Spleen (tissue), 11 donors: Measurements from ENCODE around the gene BCAS4. TPM values are rescaled to one million over a fixed set of nuclear protein-coding genes. Genes with fewer than 3 reads are reported as not detected.

Source experiments
- DNase-seq: peaks from one replicate; pipeline ENCODE4 v3.0.0-alpha.2; 2020
- H3K27ac ChIP-seq, 8 donors: fragments of 200-600 bp; sonication (generic) in 7 of 8; 1 replicate in 4 of 8; 2 replicates in 4 of 8; pipeline versions ENCODE4 v1.5.0 to v1.8.0; 2016 to 2021; ENCODE audit warnings: inconsistent platforms in 4 of 8, mild to moderate bottlenecking in 4 of 8, moderate library complexity in 1 of 8
- H3K27me3 ChIP-seq, 7 donors: fragments of 200-600 bp; sonication (generic) in 6 of 7; replicated peaks in 1 of 7; 1 replicate in 4 of 7; 2 replicates in 3 of 7; pipeline versions ENCODE4 v1.5.0 to v1.8.0; 2016 to 2021; ENCODE audit warnings: inconsistent platforms in 3 of 7, mild to moderate bottlenecking in 1 of 7
- H3K36me3 ChIP-seq, 6 donors: fragments of 200-600 bp; sonication (generic) in 5 of 6; 1 replicate in 4 of 6; 2 replicates in 2 of 6; pipeline versions ENCODE4 v1.5.0 to v1.8.0; 2016 to 2021; ENCODE audit warnings: inconsistent platforms in 2 of 6
- H3K4me1 ChIP-seq, 6 donors: fragments of 200-600 bp; sonication (generic) in 5 of 6; 1 replicate in 3 of 6; 2 replicates in 3 of 6; pipeline versions ENCODE4 v1.5.0 to v1.8.0; 2016 to 2021; ENCODE audit warnings: inconsistent platforms in 3 of 6
- H3K4me3 ChIP-seq, 8 donors: fragments of 200-600 bp; sonication (generic) in 7 of 8; 1 replicate in 4 of 8; 2 replicates in 4 of 8; pipeline versions ENCODE4 v1.5.0 to v1.8.0; 2016 to 2021; ENCODE audit warnings: inconsistent platforms in 4 of 8, mild to moderate bottlenecking in 4 of 8, moderate library complexity in 2 of 8
- H3K9me3 ChIP-seq, 8 donors: fragments of 200-600 bp; sonication (generic) in 7 of 8; 1 replicate in 4 of 8; 2 replicates in 4 of 8; pipeline versions ENCODE4 v1.5.0 to v1.8.0; 2016 to 2021; ENCODE audit warnings: inconsistent platforms in 4 of 8
- CTCF ChIP-seq, 11 experiments: fragments of 200-600 bp in 7 of 11; fragments of 450-650 bp in 4 of 11; sonication (generic) in 4 of 11; IDR thresholded peaks in 8 of 11; conservative IDR thresholded peaks in 3 of 11; 1 replicate in 7 of 11; 2 replicates in 4 of 11; pipeline versions ENCODE4 v1.4.0 to v1.8.0; 2016 to 2021; ENCODE audit warnings: antibody characterized with exemption in 11 of 11, inconsistent platforms in 4 of 11, mild to moderate bottlenecking in 1 of 11
- POLR2A ChIP-seq, 3 donors: fragments of 450-650 bp; IDR thresholded peaks; one replicate each; pipeline ENCODE4 v1.5.1; 2017; ENCODE audit warnings: antibody characterized with exemption in 3 of 3, mild to moderate bottlenecking in 1 of 3
- POLR2AphosphoS5 ChIP-seq, 3 donors: sonication (generic); formaldehyde crosslinking; IDR thresholded peaks; one replicate each; pipeline ENCODE4 v1.5.1; 2017; ENCODE audit warnings: antibody characterized with exemption in 3 of 3
- WGBS, 5 donors: extraction: QIAGEN DNeasy Blood & Tissue Kit in 3 of 5; methylation state at CpG; one replicate each; pipeline versions ENCODE4 v1.1.5 to v1.1.7; 2013 to 2018; 5-methylcytosine and 5-hydroxymethylcytosine counted together
- intact Hi-C: fragments of 100-400 bp; cut with DNase I; formaldehyde crosslinking; loops from one replicate; pipeline ENCODE4 v1.15.0; 2023; ENCODE audit warnings: low total_unique reads
- polyA plus RNA-seq, 3 donors: library from polyadenylated mRNA; stranded (reverse); fragments of 200-250 nt; gene quantifications; one replicate each; pipeline ENCODE4 v1.2.1, GENCODE V29; 2013
- total RNA-seq, 7 donors: library from RNA; depleted of rRNA in 3 of 7; stranded (reverse); fragments of >200 nt in 3 of 7; fragmentation: NEBNext Ultra II Directional in 4 of 7; extraction: Animal tissue kit (Norgen Biotek cat#: 25700) in 4 of 7; gene quantifications; one replicate each; pipeline versions ENCODE4 v1.1.0 to v1.2.1, GENCODE V29; 2016 to 2021
- donor health status: healthy with polysubstance abuse.
- donor health status: DM: no; HTN: no; CAD: no; lungs with moderate emphysema.
- donor health status: DM: no; HTN: no; CAD: no.
- donor health status: Bipolar disorder and iron deficiency.
- donor health status: healthy.
- donor health status: DM: no; HTN: no; CAD: no.
- donor health status: DM: yes; HTN: yes; CAD: no.

The BCAS4 gene
- total and polyA plus RNA-seq, 10 donors = 11.8 to 33.3 (median 19.7) TPM

- TF ChIP-seq POLR2A (IDR thresholded peaks at IDR 0.05) = no peak
- no peak for TF ChIP-seq CTCF (IDR thresholded peaks at IDR 0.05 in 8 of 11, conservative IDR thresholded peaks at IDR 0.05 in 3 of 11)
- peak in 1 of 3 donors; percentile 27 for TF ChIP-seq POLR2AphosphoS5 (IDR thresholded peaks at IDR 0.05)
- peak; percentile 43 for DNase-seq
- intact Hi-C loops = no loop called here
- Histone ChIP-seq H3K36me3 (peaks cover 0 to 66% (median 15%) of the 10 kb centered on the region in 6 donors), H3K4me3 (no peak overlapping the region), H3K9me3 (no peaks in the 10 kb centered on the region), H3K4me1 (no peaks in the 10 kb centered on the region), H3K27me3 (no peaks in the 10 kb centered on the region), H3K27ac (no peak overlapping the region)
- 90 to 97% (median 93%) methylated on average over 5 of the region's 5 CpGs for WGBS, 5 donors
Observed at GRCh38 chr20:50885781-50886180, 90.9 kb downstream of the BCAS4 start.

- Histone ChIP-seq H3K36me3 (peaks cover 0 to 71% (median 19%) of the 10 kb centered on the region in 6 donors), H3K27me3 (no peaks in the 10 kb centered on the region), H3K9me3 (no peaks in the 10 kb centered on the region), H3K4me3 (no peak overlapping the region), H3K27ac (no peak overlapping the region), H3K4me1 (no peaks in the 10 kb centered on the region)
- TF ChIP-seq POLR2A (IDR thresholded peaks at IDR 0.05) (no peak), POLR2AphosphoS5 (IDR thresholded peaks at IDR 0.05) (no peak), CTCF (IDR thresholded peaks at IDR 0.05 in 8 of 11, conservative IDR thresholded peaks at IDR 0.05 in 3 of 11) (no peak)
- DNase-seq = peak; percentile 41
- 84 to 92% (median 88%) methylated on average over 12 of the region's 12 CpGs for WGBS, 5 donors
- intact Hi-C loops = no loop called here
Observed at GRCh38 chr20:50886184-50886790, 91.4 kb downstream of the BCAS4 start.

- WGBS, 5 donors = 95 to 98% (median 98%) methylated on average over 3 of the region's 3 CpGs
- TF ChIP-seq POLR2AphosphoS5 (IDR thresholded peaks at IDR 0.05) (no peak), POLR2A (IDR thresholded peaks at IDR 0.05) (no peak), CTCF (IDR thresholded peaks at IDR 0.05 in 8 of 11, conservative IDR thresholded peaks at IDR 0.05 in 3 of 11) (no peak)
- Histone ChIP-seq H3K9me3 (no peaks in the 10 kb centered on the region), H3K4me1 (no peaks in the 10 kb centered on the region), H3K27ac (no peak overlapping the region), H3K4me3 (no peak overlapping the region), H3K36me3 (peaks cover 0 to 81% (median 32%) of the 10 kb centered on the region in 6 donors), H3K27me3 (no peaks in the 10 kb centered on the region)
- intact Hi-C loops = no loop called here
- DNase-seq = no peak
Observed at GRCh38 chr20:50887576-50887975, 92.7 kb downstream of the BCAS4 start.

- peak; percentile 31 for DNase-seq
- H3K9me3 ChIP-seq = no peaks in the 10 kb centered on the region
- H3K36me3 ChIP-seq = peaks cover 0 to 100% (median 57%) of the 10 kb centered on the region in 6 donors
- intact Hi-C loops = no loop called here
- H3K4me3 ChIP-seq = no peak overlapping the region
- WGBS, 5 donors = 82 to 94% (median 85%) methylated on average over 5 of the region's 5 CpGs
- no peaks in the 10 kb centered on the region for H3K4me1 ChIP-seq
- H3K27me3 ChIP-seq = no peaks in the 10 kb centered on the region
- H3K27ac ChIP-seq = no peak overlapping the region
- TF ChIP-seq CTCF (IDR thresholded peaks at IDR 0.05 in 8 of 11, conservative IDR thresholded peaks at IDR 0.05 in 3 of 11) (no peak), POLR2AphosphoS5 (IDR thresholded peaks at IDR 0.05) (no peak), POLR2A (IDR thresholded peaks at IDR 0.05) (no peak)
Observed at GRCh38 chr20:50891138-50891537, 96.3 kb downstream of the BCAS4 start.
